Amygdala (tissue), 56 donors: Measurements from ENCODE around the gene STX8.

Experiments
- DNase-seq, 56 donors: peaks; one replicate each; lab custom pipeline; 2025; lab: John Stamatoyannopoulos, UW

The STX8 gene

GRCh38 chr17:9253308-9253707 is 322.3 kb downstream of the STX8 start:
- DNase-seq = no peak

- no peak for DNase-seq
Observed at GRCh38 chr17:9251273-9251672, 324.3 kb downstream of the STX8 start.

- DNase-seq = no peak
Observed at GRCh38 chr17:9249245-9249953, 326.2 kb downstream of the STX8 start.

GRCh38 chr17:9247401-9247938 is 328.1 kb downstream of the STX8 start:
- DNase-seq = peak in 42 of 56 donors; percentile 14 to 74 (median 38)

GRCh38 chr17:9244066-9245052 is 331.3 kb downstream of the STX8 start:
- peak in 22 of 56 donors; percentile 10 to 59 (median 34) for DNase-seq

GRCh38 chr17:9242983-9243382 is 332.6 kb downstream of the STX8 start:
- DNase-seq = no peak

GRCh38 chr17:9242497-9242881 is 333.1 kb downstream of the STX8 start:
- peak in 1 of 56 donors; percentile 23 for DNase-seq

GRCh38 chr17:9241774-9242496 is 333.7 kb downstream of the STX8 start:
- DNase-seq = peak in 1 of 56 donors; percentile 33

GRCh38 chr17:9241371-9241712 is 334.3 kb downstream of the STX8 start:
- peak in 45 of 56 donors; percentile 6 to 81 (median 59) for DNase-seq

- peak in 40 of 56 donors; percentile 7 to 78 (median 49) for DNase-seq
Observed at GRCh38 chr17:9240659-9241370, 334.8 kb downstream of the STX8 start.

GRCh38 chr17:9239793-9240658 is 335.6 kb downstream of the STX8 start:
- peak in 49 of 56 donors; percentile 13 to 87 (median 51) for DNase-seq

- DNase-seq = no peak
Observed at GRCh38 chr17:9239246-9239792, 336.3 kb downstream of the STX8 start.

- no peak for DNase-seq
Observed at GRCh38 chr17:9238340-9239245, 337.0 kb downstream of the STX8 start.

GRCh38 chr17:9237661-9238301 is 337.8 kb downstream of the STX8 start:
- peak in 7 of 56 donors; percentile 14 to 36 (median 27) for DNase-seq

- no peak for DNase-seq
Observed at GRCh38 chr17:9237053-9237410, 338.6 kb downstream of the STX8 start.

- no peak for DNase-seq
Observed at GRCh38 chr17:9236286-9237052, 339.2 kb downstream of the STX8 start.
